T-helper 2 cell treated with Interferon-gamma antibody and Interleukin-4, amounts not matched to agents 100 ng/mL and 5 ng/mL, for 36 hours (primary cell): Measurements from ENCODE around the gene TRPC3. TPM values are rescaled to one million over a fixed set of nuclear protein-coding genes. Genes with fewer than 3 reads are reported as not detected.
"Not testable (repeated sequence)": the region's sequence is repeated elsewhere in the genome, so short reads cannot be mapped to it uniquely, and the experiment has no call there.

Experiments used
- intact Hi-C: fragments of 100-400 bp; cut with micrococcal nuclease; formaldehyde crosslinking; loops from one replicate; pipeline ENCODE4 v1.15.1; 2023
- total RNA-seq: library from RNA; stranded (reverse); gene quantifications from 2 replicates; pipeline ENCODE4 v1.2.3, GENCODE V29; 2022

TRPC3 gene
- total RNA-seq, 1 donor from 2014 or later = 0.64 TPM

- intact Hi-C loops = loop anchor here (1.0 to 10.0 kb wide), 8 partner anchors 52 to 972 kb away; partner anchors contain the start of genes BBS12, BLTP1, IL2 and NUDT6
Observed at GRCh38 chr4:121950680-121951520, 960 bp downstream of the TRPC3 start.

- intact Hi-C loops = loop anchor here (1.0 to 10.0 kb wide), 7 partner anchors 202 to 973 kb away; partner anchors contain the start of genes BBS12, BLTP1, IL2 and NUDT6
Observed at GRCh38 chr4:121950212-121950679, 1.6 kb downstream of the TRPC3 start.

GRCh38 chr4:121946644-121947043 lies 5.2 kb downstream of the TRPC3 start:
- intact Hi-C loops = no loop called here

GRCh38 chr4:121943941-121944340 lies 7.9 kb downstream of the TRPC3 start:
- intact Hi-C loops = no loop called here

GRCh38 chr4:121939690-121940089 lies 12.2 kb downstream of the TRPC3 start:
- intact Hi-C loops = no loop called here

GRCh38 chr4:121938282-121939092 lies 13.4 kb downstream of the TRPC3 start:
- intact Hi-C loops = no loop called here

GRCh38 chr4:121936101-121936500 lies 15.8 kb downstream of the TRPC3 start:
- intact Hi-C loops = no loop called here

- intact Hi-C loops = no loop called here
Observed at GRCh38 chr4:121934635-121935034, 17.2 kb downstream of the TRPC3 start.

GRCh38 chr4:121932212-121932974 lies 19.5 kb downstream of the TRPC3 start:
- intact Hi-C loops = no loop called here

GRCh38 chr4:121930304-121930703 lies 21.6 kb downstream of the TRPC3 start:
- intact Hi-C loops = no loop called here

GRCh38 chr4:121927948-121928347 lies 23.9 kb downstream of the TRPC3 start:
- intact Hi-C loops = no loop called here

- intact Hi-C loops = not testable (repeated sequence)
Observed at GRCh38 chr4:121926490-121926889, 25.4 kb downstream of the TRPC3 start.

GRCh38 chr4:121923306-121923705 lies 28.6 kb downstream of the TRPC3 start:
- intact Hi-C loops = no loop called here

- intact Hi-C loops = no loop called here
Observed at GRCh38 chr4:121913667-121914066, 38.2 kb downstream of the TRPC3 start.

- intact Hi-C loops = no loop called here
Observed at GRCh38 chr4:121908346-121908745, 43.5 kb downstream of the TRPC3 start.

GRCh38 chr4:121900132-121900983 lies 51.5 kb downstream of the TRPC3 start:
- intact Hi-C loops = loop anchor here (1.0 to 2.0 kb wide), 3 partner anchors 102 to 816 kb away; no protein-coding TSS in a partner anchor

GRCh38 chr4:121898150-121898549 lies 53.7 kb downstream of the TRPC3 start:
- intact Hi-C loops = loop anchor here (10.0 kb wide), 1 partner anchor 557 kb away; the partner anchor contains the start of gene IL2

GRCh38 chr4:121888134-121888533 lies 63.7 kb downstream of the TRPC3 start:
- intact Hi-C loops = no loop called here

- intact Hi-C loops = no loop called here
Observed at GRCh38 chr4:121885115-121885514, 66.7 kb downstream of the TRPC3 start.

GRCh38 chr4:121881158-121881557 lies 70.7 kb downstream of the TRPC3 start:
- intact Hi-C loops = no loop called here
